ENCODE results near the gene HOXA6. TPM values are rescaled to one million over a fixed set of nuclear protein-coding genes. Genes with fewer than 3 reads are reported as not detected.
A peak's percentile ranks its signal among the peaks of the same experiment; 100 is the strongest.

HOXA6 gene
- total RNA-seq, 2 experiments from 2014 or later: 4.1 to 12.0 TPM

- peaks cover 29% of the 10 kb centered on the region for H3K4me1 ChIP-seq (ENCODE audit: insufficient read depth, low read length, poor library complexity, severe bottlenecking)
- peaks cover 8% of the 10 kb centered on the region; the same call in 1 of the 2 replicates for H3K79me2 ChIP-seq (ENCODE audit: insufficient read depth, low read depth, low read length)
- no peak overlapping the region for H3K4me3 ChIP-seq (ENCODE audit: low read depth, low read length, poor library complexity, severe bottlenecking)
- TF ChIP-seq EZH2phosphoT487 (IDR thresholded peaks at IDR 0.05; ENCODE audit: borderline replicate concordance, low read depth, low read length) (no peak), CTCF (conservative IDR thresholded peaks at IDR 0.05; ENCODE audit: low read length) (no peak)
- H3K27ac ChIP-seq (ENCODE audit: low read depth, low read length, poor library complexity, severe bottlenecking): no peak overlapping the region
- no peaks in the 10 kb centered on the region for H4K20me1 ChIP-seq (ENCODE audit: insufficient read depth, low read length)
- BruUV-seq (replicated peaks): no TSS peak
- H3K36me3 ChIP-seq (ENCODE audit: insufficient read depth, low read length): peaks cover 11% of the 10 kb centered on the region
- POLR2A ChIA-PET: interaction anchor here (0.8 kb wide), 1 partner anchor 298 kb away, joined by 4 read pairs; no protein-coding TSS in a partner anchor
- H3K9me2 ChIP-seq (ENCODE audit: insufficient read depth, low read length): no peaks in the 10 kb centered on the region
- no peak for DNase-seq (ENCODE audit: low spot score)
- CTCF ChIA-PET (ENCODE audit: unreplicated experiment): interaction anchor here (0.6 kb wide), 1 partner anchor 15 kb away, joined by 3 read pairs; no protein-coding TSS in a partner anchor
- H3K9me3 ChIP-seq (ENCODE audit: low read length): no peaks in the 10 kb centered on the region
- no peak overlapping the region for H2AFZ ChIP-seq (ENCODE audit: low read length)
- H3K4me2 ChIP-seq (ENCODE audit: low read length): peak overlapping the region; percentile 94; the same call in 1 of the 2 replicates
- intact Hi-C loops (cut with micrococcal nuclease; ENCODE audit: unreplicated experiment): no loop called here
These were observed 929 bp downstream of the HOXA6 start for GRCh38 chr7:27146491-27147198.

GRCh38 chr7:27145914-27146412, 1.6 kb downstream of the HOXA6 start:
- no peak for TF ChIP-seq EZH2phosphoT487 (IDR thresholded peaks at IDR 0.05; ENCODE audit: borderline replicate concordance, low read depth, low read length)
- no peak for TF ChIP-seq CTCF (conservative IDR thresholded peaks at IDR 0.05; ENCODE audit: low read length)
- peaks cover 22% of the 10 kb centered on the region for H3K4me1 ChIP-seq (ENCODE audit: insufficient read depth, low read length, poor library complexity, severe bottlenecking)
- H3K9me2 ChIP-seq (ENCODE audit: insufficient read depth, low read length): no peaks in the 10 kb centered on the region
- no TSS peak for BruUV-seq (replicated peaks)
- DNase-seq (ENCODE audit: low spot score): no peak
- H3K79me2 ChIP-seq (ENCODE audit: insufficient read depth, low read depth, low read length): peaks cover 8% of the 10 kb centered on the region; the same call in 1 of the 2 replicates
- ChIA-PET CTCF (ENCODE audit: unreplicated experiment) (no interaction called here), POLR2A (interaction anchor here (0.5 kb wide), 1 partner anchor 325 kb away, joined by 3 read pairs; no protein-coding TSS in a partner anchor)
- no peak overlapping the region for H2AFZ ChIP-seq (ENCODE audit: low read length)
- no peak overlapping the region for H3K27ac ChIP-seq (ENCODE audit: low read depth, low read length, poor library complexity, severe bottlenecking)
- no peak overlapping the region for H3K4me2 ChIP-seq (ENCODE audit: low read length)
- H3K36me3 ChIP-seq (ENCODE audit: insufficient read depth, low read length): peaks cover 15% of the 10 kb centered on the region
- no peaks in the 10 kb centered on the region for H3K9me3 ChIP-seq (ENCODE audit: low read length)
- intact Hi-C loops (cut with micrococcal nuclease; ENCODE audit: unreplicated experiment): no loop called here
- H4K20me1 ChIP-seq (ENCODE audit: insufficient read depth, low read length): no peaks in the 10 kb centered on the region
- no peak overlapping the region for H3K4me3 ChIP-seq (ENCODE audit: low read depth, low read length, poor library complexity, severe bottlenecking)
